Type B pancreatic cell (in vitro differentiated cells): ENCODE measurements around the gene PAX5. TPM values are rescaled to one million over a fixed set of nuclear protein-coding genes. Genes with fewer than 3 reads are reported as not detected.

Source experiments
- DNase-seq: peaks from one replicate; pipeline ENCODE4 v3.0.0; 2021; ENCODE audit warnings: mixed read lengths; ENCODE audit not compliant: unreplicated experiment; ENCODE audit errors: extremely low spot score
- H3K27ac Mint-ChIP-seq: 2 replicates; pipeline ENCODE4 v1.8.0; 2021; ENCODE audit warnings: mild to moderate bottlenecking, mixed read lengths
- H3K27me3 Mint-ChIP-seq: 2 replicates; pipeline ENCODE4 v1.8.0; 2021; ENCODE audit warnings: mixed read lengths
- H3K36me3 Mint-ChIP-seq: 2 replicates; pipeline ENCODE4 v1.8.0; 2021; ENCODE audit warnings: mixed read lengths
- H3K4me1 Mint-ChIP-seq: one replicate; pipeline ENCODE4 v1.8.0; 2021; ENCODE audit warnings: mixed read lengths; ENCODE audit not compliant: unreplicated experiment
- H3K4me3 Mint-ChIP-seq: 2 replicates; pipeline ENCODE4 v1.8.0; 2021; ENCODE audit warnings: mild to moderate bottlenecking, mixed read lengths
- H3K9me3 Mint-ChIP-seq: 2 replicates; pipeline ENCODE4 v1.8.0; 2021; ENCODE audit warnings: mixed read lengths
- CTCF ChIP-seq: fragments of 200-600 bp; sonication (generic); conservative IDR thresholded peaks from 2 replicates; pipeline ENCODE4 v1.5.0; 2021; ENCODE audit warnings: antibody characterized with exemption, mild to moderate bottlenecking
- total RNA-seq: library from RNA; stranded (reverse); gene quantifications from 2 replicates; pipeline ENCODE4 v1.2.1, GENCODE V29; 2021; ENCODE audit warnings: low replicate concordance

The PAX5 gene
- total RNA-seq, 1 donor from 2014 or later, result not detected

- DNase-seq, result no peak
- Mint-ChIP-seq H3K27me3 (peaks cover 92% of the 10 kb centered on the region), H3K9me3 (peaks cover 9% of the 10 kb centered on the region), H3K27ac (no peak overlapping the region), H3K4me1 (peaks cover 5% of the 10 kb centered on the region), H3K4me3 (no peak overlapping the region), H3K36me3 (no peaks in the 10 kb centered on the region)
- peak; percentile 73 for TF ChIP-seq CTCF
Measured at GRCh38 chr9:36991516-36992134, 42.4 kb downstream of the PAX5 start.

GRCh38 chr9:36988848-36989247, 45.2 kb downstream of the PAX5 start:
- Mint-ChIP-seq H3K27ac (no peak overlapping the region), H3K27me3 (peaks cover 86% of the 10 kb centered on the region)

GRCh38 chr9:36987891-36988290, 46.2 kb downstream of the PAX5 start:
- peaks cover 90% of the 10 kb centered on the region for H3K27me3 Mint-ChIP-seq

More at GRCh38 chr9:36988848-36989247, 45.2 kb downstream of the PAX5 start:
- Mint-ChIP-seq H3K4me3 (no peak overlapping the region), H3K4me1 (peaks cover 9% of the 10 kb centered on the region), H3K36me3 (no peaks in the 10 kb centered on the region), H3K9me3 (peaks cover 9% of the 10 kb centered on the region)
- TF ChIP-seq CTCF, result no peak
- no peak for DNase-seq

GRCh38 chr9:36987409-36987808, 46.7 kb downstream of the PAX5 start:
- DNase-seq, result no peak
- Mint-ChIP-seq H3K4me3 (peak overlapping the region; percentile 71), H3K27ac (no peak overlapping the region), H3K4me1 (peaks cover 9% of the 10 kb centered on the region), H3K9me3 (peaks cover 9% of the 10 kb centered on the region), H3K27me3 (peaks cover 90% of the 10 kb centered on the region), H3K36me3 (no peaks in the 10 kb centered on the region)
- no peak for TF ChIP-seq CTCF

More at GRCh38 chr9:36987891-36988290, 46.2 kb downstream of the PAX5 start:
- H3K36me3 Mint-ChIP-seq, result no peaks in the 10 kb centered on the region
- peaks cover 9% of the 10 kb centered on the region for H3K9me3 Mint-ChIP-seq
- H3K27ac Mint-ChIP-seq, result no peak overlapping the region
- no peak overlapping the region for H3K4me3 Mint-ChIP-seq
- no peak for DNase-seq
- peaks cover 9% of the 10 kb centered on the region for H3K4me1 Mint-ChIP-seq
- TF ChIP-seq CTCF, result no peak

- no peak for DNase-seq
- H3K9me3 Mint-ChIP-seq, result peaks cover 8% of the 10 kb centered on the region
- H3K36me3 Mint-ChIP-seq, result no peaks in the 10 kb centered on the region
- peak overlapping the region; percentile 71 for H3K4me3 Mint-ChIP-seq
- TF ChIP-seq CTCF, result no peak
- peaks cover 88% of the 10 kb centered on the region for H3K27me3 Mint-ChIP-seq
- no peak overlapping the region for H3K27ac Mint-ChIP-seq
- peaks cover 9% of the 10 kb centered on the region for H3K4me1 Mint-ChIP-seq
Measured at GRCh38 chr9:36986468-36987408, 47.3 kb downstream of the PAX5 start.
